GM18505 (cell line): ENCODE data around the gene AP1B1.

ENCODE experiments used
- ATAC-seq: cut with Tn5 transposase; IDR thresholded peaks from one replicate; pipeline ENCODE4 v1.9.1; 2021; ENCODE audit not compliant: unreplicated experiment
- POLR2A ChIP-seq: IDR thresholded peaks from 4 replicates; pipeline ENCODE4 v1.6.1; 2011; ENCODE audit warnings: borderline replicate concordance; ENCODE audit not compliant: insufficient read depth, insufficient read length; ENCODE audit errors: extremely low read depth

AP1B1 gene

DNA sequence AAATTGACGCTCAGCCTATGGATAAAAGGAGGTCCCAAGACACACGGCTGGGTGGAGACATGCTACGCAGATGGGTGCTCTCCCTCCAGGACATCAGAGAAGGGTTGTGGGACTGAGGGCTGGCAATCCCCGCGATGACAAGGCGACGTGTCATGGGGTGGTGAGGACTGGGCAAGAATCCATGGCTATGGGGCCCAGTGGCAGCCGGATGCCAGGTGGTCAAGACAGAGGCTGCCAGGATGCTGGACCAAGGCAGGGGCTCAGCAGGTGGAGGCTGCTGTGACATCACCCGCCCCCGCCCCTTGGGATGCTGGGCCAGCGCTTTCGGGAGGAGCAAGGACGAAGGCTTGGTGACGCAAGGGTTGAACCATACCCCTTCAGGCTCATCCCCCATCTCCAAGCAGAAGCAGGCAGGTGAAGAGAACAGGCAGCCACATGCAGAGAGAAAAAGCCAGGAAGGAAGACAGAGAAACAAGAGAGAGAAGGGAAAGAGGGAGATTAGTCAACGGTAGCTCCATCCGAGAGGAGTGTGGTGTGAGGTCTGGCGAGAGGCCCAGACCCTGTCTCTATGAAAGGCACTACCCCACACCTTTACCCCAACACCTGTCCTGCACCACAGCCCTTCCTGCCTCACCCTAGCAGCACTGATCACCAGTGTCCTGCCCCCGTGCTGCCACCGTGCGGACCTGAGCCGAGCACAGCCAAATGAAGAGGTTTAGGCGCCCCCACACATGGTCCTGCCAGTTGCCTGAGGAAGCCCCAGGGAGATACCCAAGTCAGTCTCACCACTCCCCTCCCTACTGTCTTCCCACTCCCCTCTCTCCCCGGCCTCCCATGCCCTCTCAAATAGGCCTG lies 48.8 kb downstream of the AP1B1 start:
- no peak for ATAC-seq
- no peak for TF ChIP-seq POLR2A

DNA sequence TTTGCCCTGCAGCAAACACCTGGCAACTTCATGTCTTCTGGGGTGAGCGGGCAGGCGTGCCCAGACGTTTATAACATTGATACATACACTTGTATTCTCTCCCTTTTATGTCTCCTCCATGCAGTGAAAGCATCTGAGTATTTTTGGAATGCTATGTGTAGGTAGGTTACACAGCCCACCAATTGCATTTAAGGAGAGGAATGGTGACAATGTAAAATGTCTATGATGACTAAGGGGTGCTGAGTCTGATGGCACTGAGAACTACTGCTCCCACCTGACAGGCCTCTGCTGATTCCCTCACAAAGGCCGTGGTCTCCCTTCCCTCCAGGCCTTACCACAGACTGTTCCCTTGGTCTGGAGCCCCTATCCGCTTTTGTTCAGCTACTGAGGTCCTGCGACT lies 50.0 kb downstream of the AP1B1 start:
- no peak for ATAC-seq
- TF ChIP-seq POLR2A = no peak

DNA sequence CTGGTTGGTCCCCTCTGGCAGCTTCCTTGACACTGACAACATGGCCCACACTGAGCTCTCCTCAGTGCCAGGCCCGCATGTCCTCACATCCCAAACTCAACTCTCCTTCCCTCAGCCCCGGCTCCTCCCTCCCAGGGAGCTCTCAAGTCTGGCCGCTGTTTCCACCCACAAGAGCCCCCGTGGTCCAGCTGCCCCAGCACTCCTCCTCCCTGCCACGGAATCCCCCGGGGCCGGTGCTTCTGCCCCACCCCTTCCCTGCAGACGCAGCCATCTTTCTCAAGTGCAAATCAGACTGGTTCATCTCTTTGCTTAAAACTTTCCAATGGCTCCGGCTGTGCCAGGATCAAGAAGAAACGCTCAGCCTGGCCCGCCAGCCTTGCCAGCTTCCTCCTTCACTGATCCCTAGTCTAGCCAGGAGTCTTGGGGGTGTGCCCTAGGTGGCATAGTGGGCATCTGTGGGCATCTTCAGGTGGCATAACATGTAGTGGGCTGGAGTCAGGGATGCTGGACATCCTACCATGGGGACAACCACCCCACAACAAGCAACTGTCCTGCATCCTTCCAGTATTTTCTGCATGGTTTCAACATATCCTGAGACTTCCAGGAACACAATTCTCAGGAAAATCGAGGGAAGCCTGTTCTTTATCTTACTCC lies 50.6 kb downstream of the AP1B1 start:
- no peak for ATAC-seq
- TF ChIP-seq POLR2A = no peak

DNA sequence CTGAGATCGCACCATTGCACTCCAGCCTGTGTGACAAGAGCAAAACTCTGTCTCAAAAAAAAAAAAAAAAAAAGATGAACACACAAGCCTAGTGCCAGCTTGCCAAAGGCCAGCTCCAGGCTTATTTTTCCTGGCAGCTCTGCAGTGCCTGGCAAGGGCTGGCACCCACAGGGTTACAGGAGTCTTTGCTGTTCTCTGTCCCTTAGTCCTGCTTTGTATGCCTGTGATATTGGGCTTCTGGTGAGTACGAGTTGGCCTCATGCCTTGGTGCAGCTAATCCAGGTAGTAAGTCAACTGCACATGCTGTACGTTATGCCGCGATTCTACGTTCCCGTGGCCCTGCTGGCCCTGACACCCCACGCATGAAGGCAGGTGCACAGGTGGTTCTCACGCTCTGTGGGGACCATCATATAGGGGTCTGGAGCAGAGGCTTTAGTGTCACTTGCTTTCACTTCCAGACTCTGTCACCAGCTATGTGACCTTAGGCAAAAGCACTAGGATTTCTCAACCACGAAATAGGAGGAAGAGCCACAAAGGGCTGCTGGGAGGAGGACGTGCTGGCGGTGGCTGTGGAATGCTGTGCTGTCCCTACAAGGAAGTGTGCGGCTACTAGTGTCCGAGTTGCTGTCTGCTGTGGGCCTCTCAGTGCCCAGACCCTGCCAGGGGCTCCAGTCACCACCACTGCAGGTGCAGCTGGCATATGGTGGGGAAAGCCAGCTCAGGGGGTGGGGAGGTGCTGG lies 51.4 kb downstream of the AP1B1 start:
- TF ChIP-seq POLR2A = no peak
- no peak for ATAC-seq

DNA sequence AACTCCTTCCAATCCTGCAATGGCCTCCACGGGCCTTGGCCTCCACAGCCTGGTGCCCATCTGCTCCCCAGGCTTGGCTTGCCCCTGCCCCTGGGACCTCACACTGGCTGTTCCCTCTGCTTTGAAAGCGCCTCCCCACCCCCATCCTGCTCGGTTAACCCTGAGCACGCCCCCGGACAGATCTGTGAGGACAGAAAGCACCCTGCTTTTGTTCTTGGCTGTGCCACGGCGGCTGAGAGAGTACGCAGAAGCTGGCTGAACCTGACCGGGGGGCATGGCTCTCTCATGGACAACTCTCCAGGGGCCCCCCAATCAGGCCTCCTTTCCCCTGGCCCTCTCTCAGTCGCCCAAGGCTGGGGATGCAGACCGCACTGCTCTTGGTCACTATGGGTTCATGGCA lies 52.7 kb downstream of the AP1B1 start:
- TF ChIP-seq POLR2A = no peak
- no peak for ATAC-seq

DNA sequence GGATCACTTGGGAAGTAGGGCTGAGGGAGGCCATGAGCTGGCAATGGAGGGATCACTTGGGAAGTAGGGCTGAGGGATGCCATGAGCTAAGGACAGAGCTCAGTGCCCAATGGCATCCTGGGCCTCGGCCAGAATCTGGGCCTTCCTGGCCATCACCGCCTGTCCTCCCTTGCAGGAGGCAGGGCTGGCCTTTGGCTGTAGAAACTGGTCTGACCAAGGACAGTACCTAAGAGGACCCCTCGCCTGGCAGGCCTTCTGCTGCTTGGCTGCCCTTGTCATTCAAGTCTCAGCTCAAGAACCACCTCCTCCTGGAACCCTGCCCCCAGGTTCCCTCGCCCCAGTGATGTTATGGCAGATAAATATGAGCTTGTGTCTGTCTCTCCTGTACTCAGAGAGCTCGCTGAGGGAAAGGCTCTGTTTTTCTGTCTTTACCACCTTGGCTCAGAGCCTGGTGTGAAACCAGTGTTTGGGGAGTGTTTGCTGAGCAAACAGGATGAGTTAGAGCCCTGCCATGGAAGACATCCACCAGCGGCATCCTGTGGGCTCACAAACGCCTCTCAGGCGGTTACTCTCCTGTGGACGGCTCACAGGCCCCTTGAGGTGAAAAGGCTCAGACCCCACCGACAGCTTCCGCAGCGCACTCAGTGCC lies 53.5 kb downstream of the AP1B1 start:
- TF ChIP-seq POLR2A = no peak
- ATAC-seq = no peak

DNA sequence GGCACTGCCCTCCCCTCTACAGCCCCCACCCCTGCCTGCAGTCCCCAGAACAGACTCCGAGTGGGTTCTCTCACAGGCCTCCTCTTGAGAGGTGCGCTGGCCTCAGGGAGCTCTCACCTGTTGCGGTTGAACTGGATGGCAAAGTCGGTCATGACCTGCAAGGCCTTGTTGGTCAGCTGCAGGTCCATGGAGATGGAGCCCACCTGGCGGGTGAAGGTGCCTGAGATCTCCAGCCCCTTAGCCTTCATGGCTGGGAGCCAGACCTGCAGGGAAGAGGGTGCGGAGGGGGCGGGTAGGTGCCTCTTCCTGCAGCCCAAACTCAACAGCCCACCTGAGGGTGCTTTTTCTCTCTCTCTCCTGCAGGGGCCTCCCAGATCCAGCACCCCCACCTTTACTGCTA lies 54.2 kb downstream of the AP1B1 start:
- TF ChIP-seq POLR2A = no peak
- no peak for ATAC-seq

DNA sequence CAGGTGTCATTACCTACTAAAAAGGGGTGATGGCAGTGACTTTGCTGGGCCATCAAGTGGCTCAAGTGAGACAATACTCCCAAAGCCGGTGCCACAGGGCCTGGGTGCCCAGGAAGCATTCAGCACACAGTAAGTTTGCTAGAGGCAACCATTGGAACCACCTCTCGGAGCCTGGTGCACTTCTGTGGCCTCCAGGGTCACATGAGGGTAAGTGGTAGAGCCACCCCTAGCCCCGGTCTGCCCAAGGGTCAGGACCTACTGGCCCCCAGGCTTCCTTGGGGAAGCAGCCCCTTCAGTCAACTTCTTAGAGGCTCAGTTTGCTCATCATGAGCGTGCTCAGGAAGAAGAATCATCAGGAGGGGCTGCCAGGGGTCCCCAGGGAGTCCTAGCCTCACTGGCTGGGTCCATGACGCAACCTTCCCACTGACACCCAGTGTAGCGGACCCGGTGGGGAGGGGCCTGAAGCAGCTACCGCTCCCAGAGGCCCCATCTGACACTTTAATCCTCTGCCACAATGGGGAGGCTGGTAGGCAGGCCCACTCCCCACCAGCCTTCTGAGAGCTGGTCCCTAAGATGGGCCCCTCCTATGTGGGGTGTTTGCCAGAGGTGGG lies 55.4 kb downstream of the AP1B1 start:
- no peak for ATAC-seq
- TF ChIP-seq POLR2A = no peak

DNA sequence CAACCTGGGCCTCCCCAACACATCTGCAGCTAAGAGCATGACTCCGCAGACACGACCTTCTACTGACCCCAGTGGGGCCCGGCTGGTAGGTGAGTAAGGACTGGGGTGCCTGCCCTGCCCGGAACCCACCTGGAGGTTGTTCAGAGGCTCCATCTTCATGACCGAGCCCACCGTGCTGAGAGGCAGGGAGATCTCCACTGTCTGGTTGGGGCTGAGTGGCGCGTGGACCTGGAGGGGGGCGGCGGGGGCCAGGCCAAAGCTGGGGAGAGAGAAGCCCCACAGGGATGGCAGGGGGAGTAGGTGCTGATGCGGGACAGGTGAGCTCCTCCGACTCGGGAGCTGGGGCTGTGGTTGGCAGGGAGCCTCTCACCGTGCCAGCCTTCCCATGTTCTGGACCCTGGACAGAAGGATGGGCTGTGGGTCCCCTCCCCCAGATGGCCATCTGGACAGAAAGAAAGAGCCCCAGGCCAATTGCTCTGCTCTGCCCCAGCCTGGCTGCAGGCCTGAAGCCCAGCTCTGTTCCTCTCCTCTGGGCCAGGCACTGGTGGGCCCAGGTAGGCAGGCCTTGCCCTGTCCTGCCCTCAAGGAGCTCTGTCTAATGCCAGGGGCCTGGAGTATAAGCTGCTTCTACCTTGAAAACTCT lies 56.6 kb downstream of the AP1B1 start:
- TF ChIP-seq POLR2A = no peak
- ATAC-seq = no peak

DNA sequence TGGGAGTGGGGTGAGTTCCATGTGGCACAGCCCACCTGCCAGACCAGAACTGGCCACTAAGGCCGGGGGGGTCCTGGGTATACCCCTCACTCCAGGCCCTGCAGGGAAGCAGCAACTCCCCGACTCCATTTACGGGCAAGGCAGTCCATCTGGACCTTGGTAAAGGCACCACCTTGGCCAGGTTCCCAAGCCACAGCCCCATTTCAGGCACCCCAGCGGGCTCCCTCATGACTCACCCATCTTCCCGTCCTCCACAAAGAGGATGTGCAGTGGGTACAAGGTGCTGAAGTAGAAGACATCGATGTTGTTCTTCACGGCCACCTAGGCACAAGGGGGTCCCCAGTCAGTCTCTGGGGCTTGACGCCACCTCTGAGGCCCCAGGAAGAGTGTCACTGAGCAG lies 57.2 kb downstream of the AP1B1 start:
- ATAC-seq = no peak
- no peak for TF ChIP-seq POLR2A

DNA sequence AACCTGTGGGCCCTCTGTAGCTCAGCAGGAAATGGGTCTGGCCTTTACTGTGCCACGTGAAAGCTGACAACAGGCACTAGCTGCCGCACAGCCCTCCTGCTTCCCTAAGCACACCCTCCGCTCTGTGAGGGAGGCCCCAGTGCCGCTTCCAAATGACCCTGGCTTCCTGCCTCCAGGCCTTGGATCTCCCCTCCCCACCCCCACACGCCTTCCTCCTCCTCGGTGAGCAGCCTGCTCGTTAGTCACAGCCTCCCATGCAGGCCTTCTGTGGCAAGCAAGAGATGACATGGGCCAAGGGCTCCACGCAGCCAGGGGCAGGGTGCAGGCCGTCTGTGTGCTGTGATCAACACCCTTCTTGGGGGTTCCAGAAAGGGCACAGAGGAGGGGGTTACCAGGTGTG lies 57.6 kb downstream of the AP1B1 start:
- no peak for ATAC-seq
- no peak for TF ChIP-seq POLR2A

DNA sequence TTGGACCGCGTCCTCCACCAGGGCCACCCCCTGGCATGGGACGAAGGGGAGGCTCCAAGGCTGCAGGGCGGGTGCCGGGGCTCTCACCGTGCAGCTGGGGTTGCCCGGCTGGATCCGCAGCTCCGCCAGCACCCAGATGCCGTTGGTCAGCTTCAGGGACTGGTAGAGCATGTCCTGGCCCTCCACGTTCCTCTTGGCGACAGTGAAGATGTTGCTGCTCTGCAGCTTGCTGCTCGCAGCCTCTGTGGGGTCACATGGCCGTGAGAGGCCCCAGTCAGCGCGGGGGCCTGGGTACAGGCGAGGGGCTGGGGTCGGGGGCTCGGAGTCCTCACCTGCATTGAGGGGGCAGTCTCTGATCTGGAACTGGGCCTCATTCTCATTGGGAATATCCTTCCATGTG lies 58.1 kb downstream of the AP1B1 start:
- no peak for TF ChIP-seq POLR2A

More for the DNA sequence above, 58.1 kb downstream of the AP1B1 start:
- no peak for ATAC-seq
